ENCODE data around the gene SUSD4. TPM values are rescaled to one million over a fixed set of nuclear protein-coding genes. Genes with fewer than 3 reads are reported as not detected.

SUSD4 gene
- total and polyA plus RNA-seq, 2 of the 8 experiments (the other 6 are each of a cell fraction or from before 2014, with no cell fraction given), result 3.9 to 5.2 TPM

- 85% methylated on average over 11 of the region's 11 CpGs; no CpG with 5 or more reads in 1 of the 2 experiments for WGBS, 2 experiments (ENCODE audit: extremely low coverage in 1 of 2, insufficient coverage in 1 of 2, insufficient read length in 1 of 2, insufficient replicate concordance in 2 of 2, low coverage in 1 of 2, low lambda C conversion rate in 2 of 2, missing lambda C conversion rate in 1 of 2)
- H2AK5ac ChIP-seq (ENCODE audit: low read depth, low read length), result no peak overlapping the region
- no peak overlapping the region for H3K56ac ChIP-seq (replicated peaks; ENCODE audit: insufficient read length, low read depth, low read length)
- H2BK5ac ChIP-seq (ENCODE audit: low read depth, low read length), result no peak overlapping the region
- no peaks in the 10 kb centered on the region for H3K36me3 ChIP-seq (ENCODE audit: control insufficient read depth in 2 of 4, insufficient read depth in 4 of 4, low read length in 3 of 4)
- no peak overlapping the region for H2BK15ac ChIP-seq (ENCODE audit: low read length)
- H3K27me3 ChIP-seq (replicated peaks in 1 of 4; ENCODE audit: control insufficient read depth in 3 of 4, extremely low read depth in 1 of 4, insufficient read depth in 3 of 4, low read length in 3 of 4), result no peaks in the 10 kb centered on the region; a peak in 1 of 7 replicates
- H3K23me2 ChIP-seq (ENCODE audit: low read depth, low read length), result no peaks in the 10 kb centered on the region
- no peak for FAIRE-seq
- H4K20me1 ChIP-seq (replicated peaks in 1 of 2; ENCODE audit: control insufficient read depth in 1 of 2, insufficient read depth in 2 of 2, low read length in 2 of 2), result no peaks in the 10 kb centered on the region
- no peaks in the 10 kb centered on the region for H3K79me1 ChIP-seq (ENCODE audit: low read depth, low read length)
- TF ChIP-seq ZNF274 (IDR thresholded peaks at IDR 0.05; ENCODE audit: borderline replicate concordance, extremely low read depth, low read length), result no peak
- no peak for TF ChIP-seq GABPA (IDR thresholded peaks at IDR 0.05; ENCODE audit: borderline replicate concordance, insufficient read depth, low read length)
- no peak for TF ChIP-seq RAD21 (IDR thresholded peaks at IDR 0.05 in 1 of 2, conservative IDR thresholded peaks at IDR 0.05 in 1 of 2; ENCODE audit: low read depth in 2 of 2, low read length in 2 of 2)
- no peak overlapping the region for H2BK12ac ChIP-seq (ENCODE audit: low read depth, low read length)
- no peak overlapping the region for H4K91ac ChIP-seq (replicated peaks; ENCODE audit: insufficient read length, low read length)
- no peak overlapping the region for H3K9ac ChIP-seq (replicated peaks in 1 of 4; ENCODE audit: extremely low read depth in 1 of 4, low read depth in 3 of 4, low read length in 3 of 4)
- H3K4me3 ChIP-seq (ENCODE audit: extremely low read depth in 1 of 4, insufficient read depth in 2 of 4, low read depth in 3 of 4, low read length in 4 of 4), result no peak overlapping the region
- no peak overlapping the region for H3K4ac ChIP-seq (replicated peaks; ENCODE audit: insufficient read length, low read depth, low read length)
- H4K8ac ChIP-seq (ENCODE audit: extremely low read depth, insufficient read depth, low read length), result no peak overlapping the region
- H3K79me2 ChIP-seq (ENCODE audit: control insufficient read depth in 1 of 2, insufficient read depth in 2 of 2, low read length in 2 of 2), result no peaks in the 10 kb centered on the region
- H3K27ac ChIP-seq (ENCODE audit: low read depth, low read length), result no peak overlapping the region
- DNase-seq (ENCODE audit: low read depth in 1 of 2, low spot score in 2 of 2), result no peak
- H3K4me2 ChIP-seq (ENCODE audit: insufficient read depth in 1 of 2, low read depth in 2 of 2, low read length in 2 of 2), result no peak overlapping the region
- H4K5ac ChIP-seq (ENCODE audit: insufficient read length, low read depth, low read length), result no peak overlapping the region
- H3K9me3 ChIP-seq (ENCODE audit: insufficient read depth in 2 of 2, low read depth in 1 of 2, low read length in 1 of 2), result no peaks in the 10 kb centered on the region
- no peak overlapping the region for H2BK20ac ChIP-seq (ENCODE audit: low read length)
- no peaks in the 10 kb centered on the region for H3K4me1 ChIP-seq (replicated peaks in 1 of 4; ENCODE audit: control insufficient read depth in 3 of 4, insufficient read depth in 4 of 4, low read length in 3 of 4)
- no peak overlapping the region for H3K14ac ChIP-seq (ENCODE audit: insufficient read length)
- no peak overlapping the region for H3K23ac ChIP-seq (ENCODE audit: insufficient read length)
- H2BK120ac ChIP-seq (replicated peaks; ENCODE audit: low read depth, low read length), result no peak overlapping the region
- H2AFZ ChIP-seq (ENCODE audit: low read length), result no peak overlapping the region
- ChIA-PET CTCF (ENCODE audit: partially characterized antibody) (interaction anchor here (0.7 to 1.8 kb wide), 5 partner anchors 10 to 214 kb away, joined by 3 to 6 read pairs (median 5); no protein-coding TSS in a partner anchor), POLR2A (ENCODE audit: partially characterized antibody) (no interaction called here)
- H3K18ac ChIP-seq (ENCODE audit: extremely low read depth, low read length), result no peak overlapping the region
Observed at GRCh38 chr1:223230161-223230881, 133.7 kb downstream of the SUSD4 start.

Data from H1 (cell line).